IMR-90 (cell line): ENCODE data around the gene MED12L.

Source experiments
- BHLHE40 ChIP-seq: fragments of 150-350 bp; IDR thresholded peaks from 2 replicates; pipeline ENCODE4 v1.6.1; 2016; ENCODE audit warnings: mild to moderate bottlenecking, low read depth, low read length
- CEBPB ChIP-seq: IDR thresholded peaks from 2 replicates; pipeline ENCODE4 v1.6.1; 2012; ENCODE audit warnings: low read depth, low read length, improper control_type of control experiment
- CHD1 ChIP-seq: IDR thresholded peaks from 2 replicates; pipeline ENCODE4 v1.6.1; 2012; ENCODE audit warnings: low read depth, low read length, improper control_type of control experiment
- FOS ChIP-seq: fragments of 150-350 bp; IDR thresholded peaks from 2 replicates; pipeline ENCODE4 v1.6.1; 2016; ENCODE audit warnings: low read depth, low read length
- POLR2A ChIP-seq: IDR thresholded peaks from 2 replicates; pipeline ENCODE4 v1.6.1; 2012; ENCODE audit warnings: mild to moderate bottlenecking, low read depth, low read length
- RAD21 ChIP-seq: IDR thresholded peaks from 2 replicates; pipeline ENCODE4 v1.6.1; 2012; ENCODE audit warnings: low read length, improper control_type of control experiment
- RFX5 ChIP-seq: IDR thresholded peaks from 2 replicates; pipeline ENCODE4 v1.8.0; 2012; ENCODE audit warnings: low read depth, mild to moderate bottlenecking, low read length, moderate library complexity
- TF ChIP-seq, protein P1 (sequence below): conservative IDR thresholded peaks from 2 replicates; pipeline ENCODE4 v1.5.1; 2012; ENCODE audit warnings: mild to moderate bottlenecking, low read depth, low read length, improper control_type of control experiment

DNA sequence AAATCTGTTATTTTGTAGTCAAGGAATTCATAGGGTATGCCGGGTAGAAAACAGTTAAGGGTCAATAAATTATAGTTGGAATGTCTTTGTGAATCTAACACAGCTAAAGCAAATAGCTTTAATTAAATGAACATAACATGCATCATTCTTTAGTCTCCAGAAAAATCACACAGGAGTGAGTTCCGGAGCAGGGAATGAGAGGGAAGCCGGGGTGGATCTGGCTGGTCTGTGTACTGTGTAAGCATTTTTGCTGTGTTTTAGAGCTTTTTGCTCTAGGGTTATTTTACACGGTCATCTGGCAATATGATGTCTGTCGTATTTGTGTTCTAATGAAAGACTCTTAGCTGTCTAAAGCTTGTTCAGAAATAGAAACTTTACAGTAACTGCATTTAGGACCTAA, 57.5 kb downstream of the MED12L start:
- TF ChIP-seq, protein P1, sequence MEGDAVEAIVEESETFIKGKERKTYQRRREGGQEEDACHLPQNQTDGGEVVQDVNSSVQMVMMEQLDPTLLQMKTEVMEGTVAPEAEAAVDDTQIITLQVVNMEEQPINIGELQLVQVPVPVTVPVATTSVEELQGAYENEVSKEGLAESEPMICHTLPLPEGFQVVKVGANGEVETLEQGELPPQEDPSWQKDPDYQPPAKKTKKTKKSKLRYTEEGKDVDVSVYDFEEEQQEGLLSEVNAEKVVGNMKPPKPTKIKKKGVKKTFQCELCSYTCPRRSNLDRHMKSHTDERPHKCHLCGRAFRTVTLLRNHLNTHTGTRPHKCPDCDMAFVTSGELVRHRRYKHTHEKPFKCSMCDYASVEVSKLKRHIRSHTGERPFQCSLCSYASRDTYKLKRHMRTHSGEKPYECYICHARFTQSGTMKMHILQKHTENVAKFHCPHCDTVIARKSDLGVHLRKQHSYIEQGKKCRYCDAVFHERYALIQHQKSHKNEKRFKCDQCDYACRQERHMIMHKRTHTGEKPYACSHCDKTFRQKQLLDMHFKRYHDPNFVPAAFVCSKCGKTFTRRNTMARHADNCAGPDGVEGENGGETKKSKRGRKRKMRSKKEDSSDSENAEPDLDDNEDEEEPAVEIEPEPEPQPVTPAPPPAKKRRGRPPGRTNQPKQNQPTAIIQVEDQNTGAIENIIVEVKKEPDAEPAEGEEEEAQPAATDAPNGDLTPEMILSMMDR = no peak
- no peak for TF ChIP-seq FOS
- TF ChIP-seq RAD21 = no peak
- no peak for TF ChIP-seq POLR2A
- no peak for TF ChIP-seq CHD1
- TF ChIP-seq CEBPB = no peak
- TF ChIP-seq RFX5 = no peak
- TF ChIP-seq BHLHE40 = no peak
